Measurements from ENCODE around the gene FIG4.
"Not testable (repeated sequence)": the region's sequence is repeated elsewhere in the genome, so short reads cannot be mapped to it uniquely, and the experiment has no call there.

The FIG4 gene

DNA sequence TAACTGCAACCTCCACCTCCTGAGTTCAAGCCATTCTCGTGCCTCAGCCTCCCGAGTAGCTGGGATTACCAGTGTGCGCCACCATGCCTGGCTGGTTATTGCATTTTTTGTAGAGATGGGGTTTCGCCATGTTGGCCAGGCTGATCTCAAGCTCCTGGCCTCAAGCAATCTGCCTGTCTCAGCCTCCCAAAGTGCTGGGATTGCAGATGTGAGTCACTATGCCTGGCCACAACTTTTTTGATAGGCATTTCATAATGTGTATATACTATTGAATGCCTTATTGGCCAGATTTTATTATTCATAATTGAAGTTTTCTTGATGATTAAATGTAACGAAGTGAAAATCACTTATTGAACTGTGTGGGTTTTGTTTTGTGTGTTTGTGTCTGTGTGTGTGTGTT, 27.9 kb downstream of the FIG4 start:
- H3K27ac ChIP-seq = no peak overlapping the region
- TF ChIP-seq, protein P1, sequence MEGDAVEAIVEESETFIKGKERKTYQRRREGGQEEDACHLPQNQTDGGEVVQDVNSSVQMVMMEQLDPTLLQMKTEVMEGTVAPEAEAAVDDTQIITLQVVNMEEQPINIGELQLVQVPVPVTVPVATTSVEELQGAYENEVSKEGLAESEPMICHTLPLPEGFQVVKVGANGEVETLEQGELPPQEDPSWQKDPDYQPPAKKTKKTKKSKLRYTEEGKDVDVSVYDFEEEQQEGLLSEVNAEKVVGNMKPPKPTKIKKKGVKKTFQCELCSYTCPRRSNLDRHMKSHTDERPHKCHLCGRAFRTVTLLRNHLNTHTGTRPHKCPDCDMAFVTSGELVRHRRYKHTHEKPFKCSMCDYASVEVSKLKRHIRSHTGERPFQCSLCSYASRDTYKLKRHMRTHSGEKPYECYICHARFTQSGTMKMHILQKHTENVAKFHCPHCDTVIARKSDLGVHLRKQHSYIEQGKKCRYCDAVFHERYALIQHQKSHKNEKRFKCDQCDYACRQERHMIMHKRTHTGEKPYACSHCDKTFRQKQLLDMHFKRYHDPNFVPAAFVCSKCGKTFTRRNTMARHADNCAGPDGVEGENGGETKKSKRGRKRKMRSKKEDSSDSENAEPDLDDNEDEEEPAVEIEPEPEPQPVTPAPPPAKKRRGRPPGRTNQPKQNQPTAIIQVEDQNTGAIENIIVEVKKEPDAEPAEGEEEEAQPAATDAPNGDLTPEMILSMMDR (conservative IDR thresholded peaks at IDR 0.05) = no peak

DNA sequence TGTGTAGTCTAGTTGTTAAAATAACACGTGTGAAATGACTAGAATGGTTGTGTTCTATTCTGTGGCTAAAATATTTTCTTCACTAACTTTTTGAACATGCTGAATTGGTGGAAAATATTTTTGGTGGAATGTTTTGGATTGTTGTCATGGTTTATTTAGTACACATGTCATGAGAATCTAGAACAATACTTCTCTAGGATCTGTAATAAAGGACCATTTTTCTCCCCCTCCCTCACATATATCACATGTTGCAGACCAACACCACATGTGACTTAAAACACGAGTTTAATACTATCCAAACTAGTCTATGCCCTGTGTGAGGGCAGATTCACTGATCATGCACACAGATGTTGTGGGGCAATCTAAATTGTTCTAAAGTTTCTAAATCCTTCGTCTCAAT, 29.2 kb downstream of the FIG4 start:
- H3K27ac ChIP-seq = no peak overlapping the region
- TF ChIP-seq, protein P1 (conservative IDR thresholded peaks at IDR 0.05) = no peak

DNA sequence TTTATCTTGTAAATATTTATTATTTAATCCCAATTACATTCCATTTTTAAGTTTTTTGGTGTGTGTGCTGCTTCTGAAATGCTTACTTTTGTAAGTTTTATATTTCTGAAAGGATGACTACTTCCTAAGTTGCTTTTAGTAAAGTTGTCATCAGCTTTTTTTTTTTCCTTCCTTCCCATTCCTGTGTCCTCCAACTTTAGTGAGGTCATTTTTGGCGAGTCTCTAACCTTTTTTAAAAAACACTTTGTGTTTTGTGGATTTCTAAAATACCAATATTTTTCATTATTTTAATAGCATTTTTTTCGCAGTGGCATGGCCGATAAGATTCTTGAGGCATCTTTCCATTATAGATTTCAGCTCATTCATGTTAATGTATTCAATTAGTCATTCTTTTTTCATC, 30.9 kb downstream of the FIG4 start:
- TF ChIP-seq, protein P1 (conservative IDR thresholded peaks at IDR 0.05) = no peak
- H3K27ac ChIP-seq = no peak overlapping the region

DNA sequence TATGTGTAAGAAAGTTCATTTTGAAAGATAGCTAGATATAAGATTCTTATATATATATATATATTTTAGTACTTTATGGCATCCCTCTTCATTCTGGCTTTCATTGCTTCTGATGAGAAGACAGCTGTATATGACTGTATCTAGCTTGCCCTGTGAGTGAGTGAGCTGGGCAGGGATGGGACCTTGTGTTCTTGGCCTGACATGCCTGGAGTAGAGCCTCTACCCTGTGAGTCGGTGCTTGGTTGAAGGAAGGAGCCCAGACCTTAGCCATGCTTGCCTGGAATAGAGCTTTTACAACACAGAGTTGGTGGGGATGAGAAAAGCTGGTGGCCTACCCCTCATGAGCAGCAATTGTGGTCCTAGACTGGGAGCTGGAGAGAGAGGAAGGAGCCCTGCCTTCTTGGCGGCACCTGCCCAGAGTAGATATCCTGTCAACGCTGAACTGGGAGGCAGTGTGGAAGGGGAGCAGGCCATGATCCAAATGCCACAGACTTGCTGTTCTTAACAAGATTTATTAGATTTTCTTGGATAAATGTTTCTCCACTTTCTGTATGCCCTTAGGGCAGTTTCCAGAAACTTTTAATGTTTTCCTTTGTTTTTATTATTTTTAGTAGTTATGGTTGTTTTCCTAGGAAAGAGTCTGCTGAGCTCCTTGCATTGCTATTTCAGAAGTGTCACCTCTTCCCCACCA, 31.6 kb downstream of the FIG4 start:
- TF ChIP-seq, protein P1 (conservative IDR thresholded peaks at IDR 0.05) = no peak
- no peak overlapping the region for H3K27ac ChIP-seq

DNA sequence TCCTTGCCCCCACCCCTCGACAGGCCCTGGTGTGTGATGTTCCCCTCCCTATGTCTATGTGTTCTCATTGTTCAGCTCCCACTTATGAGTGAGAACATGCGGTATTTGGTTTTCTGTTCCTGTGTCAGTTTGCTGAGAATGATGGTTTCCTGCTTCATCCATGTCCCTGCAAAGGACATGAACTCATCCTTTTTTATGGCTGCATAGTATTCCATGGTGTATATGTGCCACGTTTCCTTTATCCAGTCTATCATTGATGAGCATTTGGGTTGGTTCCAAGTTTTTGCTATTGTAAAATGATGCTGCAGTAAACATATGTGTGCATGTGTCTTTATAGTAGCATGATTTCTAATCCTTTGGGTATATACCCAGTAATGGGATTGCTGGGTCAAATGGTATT, 34.2 kb downstream of the FIG4 start:
- H3K27ac ChIP-seq = not testable (repeated sequence)

DNA sequence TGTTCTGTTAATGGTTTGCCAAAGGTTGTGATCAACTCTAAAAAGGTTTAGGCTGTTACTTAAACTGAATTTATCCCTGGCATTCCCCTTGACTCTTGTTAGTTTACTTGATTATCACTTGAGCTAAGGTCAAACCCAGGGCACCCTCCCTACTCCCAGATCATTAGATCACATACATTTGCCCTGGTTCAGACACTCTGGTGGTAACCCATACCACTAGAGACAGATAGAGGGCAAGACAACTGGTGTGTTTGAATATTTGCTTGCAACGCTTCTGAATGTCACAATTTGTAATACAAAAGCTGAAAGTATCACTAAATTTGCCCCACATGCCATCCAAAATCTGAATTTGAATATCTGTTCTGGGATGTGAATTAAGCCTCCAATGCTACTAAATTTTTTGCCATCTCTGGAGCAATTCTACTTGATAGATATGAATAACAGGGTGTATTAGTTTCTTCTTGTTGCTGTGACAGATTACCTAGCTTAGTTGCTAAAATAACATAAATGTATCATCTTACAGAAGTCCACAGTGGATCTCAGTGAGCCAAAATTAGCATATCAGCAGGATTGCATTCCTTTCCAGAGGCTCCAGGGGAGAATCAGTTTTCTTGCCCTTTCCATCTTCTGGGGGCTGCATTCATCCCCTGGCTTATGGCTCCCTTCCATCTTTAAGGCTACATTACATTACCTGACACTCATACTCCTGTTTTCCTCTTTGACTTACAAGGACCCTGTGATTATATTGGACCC, 45.4 kb downstream of the FIG4 start:
- no peak overlapping the region for H3K27ac ChIP-seq
- TF ChIP-seq, protein P1 (conservative IDR thresholded peaks at IDR 0.05) = no peak

DNA sequence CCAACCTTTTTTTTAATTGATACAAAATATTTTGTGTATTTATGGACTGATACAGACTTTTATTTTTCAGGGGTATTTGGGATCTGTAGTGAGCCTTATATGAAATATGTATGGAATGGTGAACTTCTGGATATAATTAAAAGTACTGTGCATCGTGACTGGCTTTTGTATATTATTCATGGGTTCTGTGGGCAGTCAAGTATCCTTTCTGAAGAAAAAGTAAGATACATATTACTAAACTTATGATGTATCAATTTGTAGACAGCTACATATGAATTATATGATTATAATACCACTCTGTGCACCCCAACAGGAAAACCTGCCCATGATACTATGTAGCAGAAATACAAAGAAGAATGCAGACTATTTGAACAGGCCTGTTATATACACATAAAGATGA, 47.2 kb downstream of the FIG4 start:
- H3K27ac ChIP-seq = no peak overlapping the region
- TF ChIP-seq, protein P1 (conservative IDR thresholded peaks at IDR 0.05) = no peak

DNA sequence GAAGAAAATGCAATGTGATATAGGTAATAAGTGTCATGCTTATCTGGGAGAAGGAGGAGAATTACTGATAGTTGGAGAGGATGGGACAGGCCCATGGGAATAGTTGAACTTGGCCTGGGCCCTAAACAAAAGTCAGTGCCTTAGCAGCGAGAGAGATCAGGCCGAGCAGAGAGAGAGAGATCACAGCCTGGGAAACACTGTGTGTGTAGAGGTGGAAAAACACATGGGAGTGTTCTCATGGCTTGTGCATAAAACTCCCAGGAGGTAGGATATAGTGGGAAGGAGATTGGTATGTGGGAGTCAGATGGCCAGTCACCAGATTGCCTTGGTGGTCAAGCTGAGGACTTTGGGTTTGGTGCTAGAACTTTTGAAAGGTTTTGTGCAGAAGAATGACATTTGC, 47.6 kb downstream of the FIG4 start:
- H3K27ac ChIP-seq = no peak overlapping the region

More for the DNA sequence above, 47.6 kb downstream of the FIG4 start:
- TF ChIP-seq, protein P1 (conservative IDR thresholded peaks at IDR 0.05) = no peak
